G401 (cell line): ENCODE data around the gene SLC38A9. TPM values are rescaled to one million over a fixed set of nuclear protein-coding genes. Genes with fewer than 3 reads are reported as not detected.

Source experiments
- DNase-seq: peaks from one replicate; pipeline ENCODE4 v3.0.0-alpha.2; 2015; ENCODE audit warnings: low spot score
- in situ Hi-C: cut with HindIII; loops from 2 replicates; pipeline ENCODE4 v1.10.0; 2016; ENCODE audit warnings: low sequenced_read_pairs, mixed read lengths
- total RNA-seq: library from RNA; depleted of rRNA; stranded (reverse); fragments of >200 nt; shearing (Covaris generic); gene quantifications from 2 replicates; pipeline ENCODE4 v1.2.3, GENCODE V29; 2014; rRNA removed

Gene SLC38A9
- total RNA-seq, 1 experiment from 2014 or later, result 24.9 TPM

GRCh38 chr5:55597014-55597981 lies 114.8 kb downstream of the SLC38A9 start:
- DNase-seq, result no peak
- in situ Hi-C loops, result no loop called here

GRCh38 chr5:55594671-55595070 lies 117.5 kb downstream of the SLC38A9 start:
- no peak for DNase-seq
- in situ Hi-C loops, result no loop called here

GRCh38 chr5:55593115-55593472 lies 119.0 kb downstream of the SLC38A9 start:
- in situ Hi-C loops, result no loop called here
- no peak for DNase-seq

- in situ Hi-C loops, result no loop called here
- no peak for DNase-seq
Observed at GRCh38 chr5:55592388-55593114, 119.6 kb downstream of the SLC38A9 start.

- DNase-seq, result no peak
- in situ Hi-C loops, result no loop called here
Observed at GRCh38 chr5:55591686-55592085, 120.4 kb downstream of the SLC38A9 start.

- DNase-seq, result no peak
- in situ Hi-C loops, result no loop called here
Observed at GRCh38 chr5:55585206-55585610, 126.9 kb downstream of the SLC38A9 start.

GRCh38 chr5:55584398-55585205 lies 127.5 kb downstream of the SLC38A9 start:
- in situ Hi-C loops, result no loop called here

GRCh38 chr5:55583578-55583977 lies 128.5 kb downstream of the SLC38A9 start:
- in situ Hi-C loops, result no loop called here
- no peak for DNase-seq

More at GRCh38 chr5:55584398-55585205, 127.5 kb downstream of the SLC38A9 start:
- DNase-seq, result no peak

- DNase-seq, result no peak
- in situ Hi-C loops, result no loop called here
Observed at GRCh38 chr5:55582256-55582655, 129.9 kb downstream of the SLC38A9 start.

- DNase-seq, result no peak
- in situ Hi-C loops, result no loop called here
Observed at GRCh38 chr5:55580042-55580441, 132.1 kb downstream of the SLC38A9 start.

- in situ Hi-C loops, result no loop called here
- no peak for DNase-seq
Observed at GRCh38 chr5:55578771-55579170, 133.4 kb downstream of the SLC38A9 start.

- in situ Hi-C loops, result no loop called here
- no peak for DNase-seq
Observed at GRCh38 chr5:55577353-55578060, 134.6 kb downstream of the SLC38A9 start.

GRCh38 chr5:55576661-55577060 lies 135.5 kb downstream of the SLC38A9 start:
- in situ Hi-C loops, result no loop called here

More at GRCh38 chr5:55576661-55577060, 135.5 kb downstream of the SLC38A9 start:
- no peak for DNase-seq

Other genes starting within 250 kb of the SLC38A9 start
- 7.6 and 13.3 TPM in 2 replicates for gene PLPP1, start 177.4 kb downstream of the SLC38A9 start, total RNA-seq
- gene DDX4, start 25.7 kb upstream of the SLC38A9 start, total RNA-seq, result not detected in 2 replicates
- not detected in 2 replicates for gene IL31RA, start 139.0 kb upstream of the SLC38A9 start, total RNA-seq